NCI-H1417 treated with DMSO at 0.1 percent for 48 hours (cell line): ENCODE results near the gene SLC13A4.
"Not testable (repeated sequence)": the region's sequence is repeated elsewhere in the genome, so short reads cannot be mapped to it uniquely, and the experiment has no call there.

Source experiments
- DNase-seq: peaks from one replicate; lab custom pipeline; 2025; lab: John Stamatoyannopoulos, UW

SLC13A4 gene

GRCh38 chr7:135728136-135728669 is at the start of gene SLC13A4:
Gene SLC13A4, minus strand, starts transcription at chr7:135728186. Its CDS starts 690 bp downstream, at chr7:135727496.
- no peak for DNase-seq

GRCh38 chr7:135775915-135776314 is 47.9 kb upstream of the SLC13A4 start:
- not testable (repeated sequence) for DNase-seq

- DNase-seq, result no peak
Observed at GRCh38 chr7:135775230-135775629, 47.2 kb upstream of the SLC13A4 start.

- peak; percentile 90 for DNase-seq
Observed at GRCh38 chr7:135774284-135774683, 46.3 kb upstream of the SLC13A4 start.

GRCh38 chr7:135773464-135773863 is 45.5 kb upstream of the SLC13A4 start:
- peak; percentile 99 for DNase-seq

GRCh38 chr7:135772639-135773222 is 44.7 kb upstream of the SLC13A4 start:
- DNase-seq, result no peak

GRCh38 chr7:135771961-135772638 is 44.1 kb upstream of the SLC13A4 start:
- DNase-seq, result no peak

GRCh38 chr7:135771051-135771450 is 43.1 kb upstream of the SLC13A4 start:
- DNase-seq, result no peak

GRCh38 chr7:135770139-135770710 is 42.2 kb upstream of the SLC13A4 start:
- no peak for DNase-seq

GRCh38 chr7:135769005-135769802 is 41.2 kb upstream of the SLC13A4 start:
- no peak for DNase-seq

GRCh38 chr7:135768467-135768866 is 40.5 kb upstream of the SLC13A4 start:
- no peak for DNase-seq

GRCh38 chr7:135768064-135768463 is 40.1 kb upstream of the SLC13A4 start:
- no peak for DNase-seq

GRCh38 chr7:135763261-135763660 is 35.3 kb upstream of the SLC13A4 start:
- DNase-seq, result no peak

GRCh38 chr7:135761751-135762488 is 33.9 kb upstream of the SLC13A4 start:
- DNase-seq, result no peak

- DNase-seq, result no peak
Observed at GRCh38 chr7:135759532-135759931, 31.5 kb upstream of the SLC13A4 start.

- DNase-seq, result no peak
Observed at GRCh38 chr7:135758531-135758932, 30.5 kb upstream of the SLC13A4 start.

- DNase-seq, result no peak
Observed at GRCh38 chr7:135757719-135758411, 29.9 kb upstream of the SLC13A4 start.

- DNase-seq, result no peak
Observed at GRCh38 chr7:135756191-135756590, 28.2 kb upstream of the SLC13A4 start.

GRCh38 chr7:135755351-135755753 is 27.4 kb upstream of the SLC13A4 start:
- DNase-seq, result peak; percentile 63

GRCh38 chr7:135753616-135754413 is 25.8 kb upstream of the SLC13A4 start:
- DNase-seq, result no peak
